K562 (cell line): ENCODE measurements around the gene FAM98C. TPM values are rescaled to one million over a fixed set of nuclear protein-coding genes. Genes with fewer than 3 reads are reported as not detected.

Experiments used
- ATAC-seq: fragments of 200-7000 bp; cut with Tn5 transposase; 3 replicates; pipeline ENCODE4 v1.9.1; 2020; ENCODE audit warnings: moderate library complexity
- BruUV-seq: library from RNA; stranded (reverse); fragments of 400-500 nt; replicated peaks from 2 replicates; lab custom pipeline; 2021; lab: Mats Ljungman, UMichigan
- CTCF ChIA-PET: fragments of 300-600 bp; formaldehyde crosslinking; extraction: SDS; loops from one replicate; lab custom pipeline; 2021; ENCODE audit warnings: low intra/inter-chr PET ratio; lab: Yijun Ruan, JAX
- POLR2A ChIA-PET: fragments of 300-600, 350-650 bp; sonication (Branson Sonifier 250); formaldehyde crosslinking; extraction: SDS; loops from one replicate; lab custom pipeline; 2021; ENCODE audit warnings: antibody characterized with exemption, inconsistent platforms; lab: Yijun Ruan, JAX
- DNase-seq, 4 experiments: peaks; one replicate each; pipeline versions ENCODE4 v3.0.0 to v3.0.0-alpha.2; 2011 to 2018; ENCODE audit warnings: low spot score in 3 of 4, mixed read lengths in 3 of 4; ENCODE audit errors: extremely low read depth in 1 of 4
- FAIRE-seq: peaks from 2 replicates; lab custom pipeline; 2011; peaks lifted over from hg19 to GRCh38; lab: Jason Lieb, UNC
- H2AFZ ChIP-seq: 2 replicates; pipeline ENCODE4 v1.6.0; 2011; ENCODE audit warnings: low read depth, low read length, control low read depth, inconsistent platforms
- H3K27ac ChIP-seq: fragments of 200-600 bp; 3 replicates; pipeline ENCODE4 v1.8.0; 2011; ENCODE audit warnings: low read depth, mild to moderate bottlenecking, control low read depth, inconsistent platforms, low read length, moderate library complexity, mixed read lengths; ENCODE audit errors: extremely low read depth
- H3K27me3 ChIP-seq, 2 experiments: fragments of 300-600 bp in 1 of 2; 2 replicates in 1 of 2; 3 replicates in 1 of 2; pipeline versions ENCODE4 v1.6.0 to v1.8.0; 2011; ENCODE audit warnings: inconsistent platforms in 2 of 2, low read length in 2 of 2, mild to moderate bottlenecking in 1 of 2, mixed read lengths in 1 of 2, moderate library complexity in 1 of 2; ENCODE audit not compliant: control insufficient read depth in 2 of 2, insufficient read depth in 2 of 2
- H3K36me3 ChIP-seq: fragments of 300-600 bp; 3 replicates; pipeline ENCODE4 v1.8.0; 2011; ENCODE audit warnings: mild to moderate bottlenecking, low read length, inconsistent platforms; ENCODE audit not compliant: control insufficient read depth, insufficient read depth
- H3K4me1 ChIP-seq, 2 experiments: fragments of 200-600 bp in 1 of 2; replicated peaks in 1 of 2; 2 replicates in 1 of 2; 3 replicates in 1 of 2; pipeline versions ENCODE4 v1.5.1 to v1.8.0; 2011; ENCODE audit warnings: inconsistent platforms in 2 of 2, low read length in 2 of 2, mild to moderate bottlenecking in 1 of 2, mixed read lengths in 1 of 2, moderate library complexity in 1 of 2; ENCODE audit not compliant: control insufficient read depth in 2 of 2, insufficient read depth in 2 of 2
- H3K4me2 ChIP-seq: 2 replicates; pipeline ENCODE4 v1.6.1; 2011; ENCODE audit warnings: low read length, control low read depth, inconsistent platforms, mixed read lengths; ENCODE audit not compliant: insufficient read depth
- H3K4me3 ChIP-seq: fragments of 200-600 bp; sonication (generic), shearing (Covaris generic); 2 replicates; pipeline ENCODE4 v1.5.1; 2016; ENCODE audit warnings: control low read depth, inconsistent platforms
- H3K79me2 ChIP-seq: fragments of 200-600 bp; 3 replicates; pipeline ENCODE4 v1.8.0; 2011; ENCODE audit warnings: low read length, inconsistent platforms; ENCODE audit not compliant: control insufficient read depth, insufficient read depth
- H3K9ac ChIP-seq, 2 experiments: 2 replicates each; pipeline versions ENCODE4 v1.6.0 to v1.6.1; 2011; ENCODE audit warnings: low read depth in 2 of 2, low read length in 2 of 2, control low read depth in 1 of 2, inconsistent platforms in 1 of 2, mild to moderate bottlenecking in 1 of 2, mixed read lengths in 1 of 2; ENCODE audit not compliant: insufficient read depth in 1 of 2
- H3K9me1 ChIP-seq: one replicate; pipeline ENCODE4 v1.6.0; 2011; ENCODE audit warnings: inconsistent platforms, mild to moderate bottlenecking, low read length, moderate library complexity; ENCODE audit not compliant: control insufficient read depth, insufficient read depth
- H3K9me3 ChIP-seq: replicated peaks from 2 replicates; pipeline ENCODE4 v1.5.1; 2011; ENCODE audit warnings: low read depth, low read length, inconsistent platforms; ENCODE audit not compliant: control insufficient read depth, insufficient read depth
- H4K20me1 ChIP-seq: replicated peaks from 2 replicates; pipeline ENCODE4 v1.6.1; 2011; ENCODE audit warnings: low read length, inconsistent platforms, mixed read lengths; ENCODE audit not compliant: control insufficient read depth, insufficient read depth
- ARID1B ChIP-seq: fragments of 450-650 bp; IDR thresholded peaks from 2 replicates; pipeline ENCODE4 v1.6.1; 2016; ENCODE audit warnings: antibody characterized with exemption, mild to moderate bottlenecking, inconsistent platforms
- BRCA1 ChIP-seq, 2 experiments: fragments of 450-650 bp in 1 of 2; sonication (generic) in 1 of 2; formaldehyde crosslinking in 1 of 2; IDR thresholded peaks; 2 replicates each; pipeline versions ENCODE4 v1.5.0 to v1.6.1; 2017 to 2020; ENCODE audit warnings: mild to moderate bottlenecking in 1 of 2, missing genetic modification reagents in 1 of 2
- CEBPG ChIP-seq, 3 experiments: fragments of 200-800 bp in 1 of 3; sonication (Bioruptor generic) in 1 of 3; sonication (generic) in 1 of 3; formaldehyde crosslinking in 1 of 3; IDR thresholded peaks in 2 of 3; conservative IDR thresholded peaks in 1 of 3; 2 replicates each; pipeline versions ENCODE4 v1.6.1 to v1.8.0; 2016 to 2022; ENCODE audit warnings: missing compliant biosample characterization in 2 of 3, missing genetic modification characterization in 2 of 3, mild to moderate bottlenecking in 1 of 3, missing genetic modification reagents in 1 of 3
- HOMEZ ChIP-seq: fragments of 250-450 bp; sonication (Bioruptor Pico); IDR thresholded peaks from 2 replicates; pipeline ENCODE4 v1.4.0; 2020; ENCODE audit warnings: mild to moderate bottlenecking, moderate library complexity
- MTA1 ChIP-seq: fragments of 450-650 bp; IDR thresholded peaks from 2 replicates; pipeline ENCODE4 v1.6.1; 2017; ENCODE audit warnings: borderline replicate concordance
- MYC ChIP-seq, 2 experiments: fragments of 250-450 bp in 1 of 2; sonication (Bioruptor Pico) in 1 of 2; IDR thresholded peaks; 2 replicates each; pipeline versions ENCODE4 v1.5.1 to v1.6.1; 2012 to 2021; ENCODE audit warnings: low read depth in 2 of 2, borderline replicate concordance in 1 of 2, improper control_type of control experiment in 1 of 2, low read length in 1 of 2, mild to moderate bottlenecking in 1 of 2, moderate library complexity in 1 of 2
- NR4A1 ChIP-seq, 2 experiments: fragments of 250-450 bp in 1 of 2; fragments of 450-650 bp in 1 of 2; sonication (Bioruptor Pico) in 1 of 2; IDR thresholded peaks; 2 replicates each; pipeline versions ENCODE4 v1.4.0 to v1.6.1; 2016 to 2020; ENCODE audit warnings: mild to moderate bottlenecking in 2 of 2, missing compliant biosample characterization in 1 of 2, missing genetic modification characterization in 1 of 2, moderate library complexity in 1 of 2
- PHB ChIP-seq: fragments of 250-450 bp; sonication (Bioruptor Pico); IDR thresholded peaks from 2 replicates; pipeline ENCODE4 v1.5.0; 2021
- PHB2 ChIP-seq: fragments of 450-650 bp; IDR thresholded peaks from 2 replicates; pipeline ENCODE4 v1.6.1; 2017; ENCODE audit warnings: low read depth
- POLR2A ChIP-seq: fragments of 450-650 bp; conservative IDR thresholded peaks from 2 replicates; pipeline ENCODE4 v1.6.1; 2016
- ZBTB9 ChIP-seq: fragments of 450-650 bp; formaldehyde crosslinking; IDR thresholded peaks from 2 replicates; pipeline ENCODE4 v1.4.0; 2020; ENCODE audit warnings: mild to moderate bottlenecking, moderate library complexity
- ZNF3 ChIP-seq: fragments of 250-450 bp; sonication (Bioruptor Pico); IDR thresholded peaks from 2 replicates; pipeline ENCODE4 v1.5.0; 2021; ENCODE audit warnings: mild to moderate bottlenecking, moderate library complexity
- ZNF778 ChIP-seq: fragments of 450-650 bp; formaldehyde crosslinking; IDR thresholded peaks from 2 replicates; pipeline ENCODE4 v1.4.0; 2020; ENCODE audit warnings: mild to moderate bottlenecking, moderate library complexity
- ZNF830 ChIP-seq: fragments of 250-450 bp; sonication (Bioruptor Pico); IDR thresholded peaks from 2 replicates; pipeline ENCODE4 v1.5.0; 2021; ENCODE audit warnings: mild to moderate bottlenecking
- whole genome bisulfite sequencing: fragments of 100-300 bp; shearing (Covaris generic); methylation state at CpG from one replicate; pipeline ENCODE4 v1.1.6; 2016; ENCODE audit warnings: low coverage, mixed read lengths; ENCODE audit not compliant: insufficient coverage; ENCODE audit errors: missing lambda C conversion rate; 5-methylcytosine and 5-hydroxymethylcytosine counted together
- in situ Hi-C: fragments of 300-500 bp; cut with MboI; formaldehyde crosslinking; loops from 4 replicates; pipeline ENCODE4 v1.15.0; 2018; ENCODE audit warnings: inconsistent platforms, mixed read lengths
- intact Hi-C: fragments of 100-400 bp; cut with micrococcal nuclease; formaldehyde crosslinking; loops from 2 replicates; pipeline ENCODE4 v1.14.2; 2022
- polyA plus RNA-seq, 8 experiments: library from polyadenylated mRNA; depleted of rRNA in 4 of 8; stranded (reverse) in 5 of 8; unstranded in 3 of 8; fragments of >200 nt; fragmentation: Nextera tagmentation in 2 of 8; fragmentation: Illumina TruSeq in 1 of 8; extraction: Ambion mirVana in 2 of 8; extraction: Trizol in 1 of 8; gene quantifications; 2 replicates each; pipeline versions ENCODE4 v1.2.1 to v1.2.3, GENCODE V29; 2011 to 2014; ENCODE audit warnings: inconsistent platforms in 1 of 8, missing spikeins in 1 of 8
- total RNA-seq, 7 experiments: library from RNA; depleted of rRNA in 6 of 7; stranded (reverse); fragments of >200 nt in 6 of 7; fragmentation: Illumina TruSeq in 2 of 7; extraction: Trizol in 2 of 7; gene quantifications; 2 replicates each; pipeline versions ENCODE4 v1.2.1 to v1.2.3, GENCODE V29; 2011 to 2021; ENCODE audit warnings: low replicate concordance in 1 of 7

The FAM98C gene
- total and polyA plus RNA-seq, 9 of the 15 experiments (the other 6 are each of a cell fraction or from before 2014, with no cell fraction given) = 1.7 to 43.8 (median 13.7) TPM

- ChIA-PET CTCF (no interaction called here), POLR2A (interaction anchor here (1.0 to 1.3 kb wide), 3 partner anchors 16 to 128 kb away, joined by 3 to 4 read pairs (median 4); partner anchors contain the start of gene PSMD8)
- intact Hi-C loops = loop anchor here (5.0 kb wide), 1 partner anchor 98 kb away; no protein-coding TSS in a partner anchor
- no peak overlapping the region for H3K4me2 ChIP-seq
- no peak overlapping the region for H3K9ac ChIP-seq
- BruUV-seq = no TSS peak
- peaks cover 3% of the 10 kb centered on the region; the same call in 2 of the 3 replicates for H3K79me2 ChIP-seq
- peaks cover 25 to 48% of the 10 kb centered on the region in 2 experiments; a peak in 4 of 5 replicates for H3K4me1 ChIP-seq
- H3K27me3 ChIP-seq = no peaks in the 10 kb centered on the region
- H2AFZ ChIP-seq = no peak overlapping the region
- no peak for DNase-seq
- no peak overlapping the region for H3K27ac ChIP-seq
- FAIRE-seq = no peak
- peaks cover 5% of the 10 kb centered on the region for H3K9me1 ChIP-seq
- WGBS = 70% methylated on average over 7 of the region's 7 CpGs
- no peak overlapping the region for H3K4me3 ChIP-seq
- H3K9me3 ChIP-seq = no peaks in the 10 kb centered on the region
- no peaks in the 10 kb centered on the region for H4K20me1 ChIP-seq
- ATAC-seq = no peak
- in situ Hi-C loops = no loop called here
- peaks cover 26% of the 10 kb centered on the region; the same call in 2 of the 3 replicates for H3K36me3 ChIP-seq
- TF ChIP-seq MTA1 = no peak
- TF ChIP-seq ZNF3 (CRISPR knock-in tag) = no peak
- TF ChIP-seq POLR2A = peak; percentile 51; the same call in 1 of the 2 replicates
- peak; percentile 53; the same call in 1 of the 2 replicates for TF ChIP-seq CEBPG (CRISPR knock-in tag; IDR thresholded peaks at IDR 0.05)
- TF ChIP-seq CEBPG (tag; conservative IDR thresholded peaks at IDR 0.05 in 1 of 2, IDR thresholded peaks at IDR 0.05 in 1 of 2) = peak in 1 of 2 experiments; percentile 18; a peak in 1 of 4 replicates
- TF ChIP-seq ZBTB9 (CRISPR knock-in tag) = no peak
- TF ChIP-seq BRCA1 (IDR thresholded peaks at IDR 0.05) = no peak
- no peak for TF ChIP-seq BRCA1 (CRISPR knock-in tag; IDR thresholded peaks at IDR 0.05)
- no peak for TF ChIP-seq NR4A1 (CRISPR knock-in tag; IDR thresholded peaks at IDR 0.05)
- no peak for TF ChIP-seq NR4A1 (tag; IDR thresholded peaks at IDR 0.05)
- no peak for TF ChIP-seq ZNF830 (CRISPR knock-in tag)
- TF ChIP-seq ARID1B = no peak
- TF ChIP-seq MYC (IDR thresholded peaks at IDR 0.05; ENCODE audit: low read depth, low read length) = no peak
- TF ChIP-seq MYC (CRISPR knock-in tag; IDR thresholded peaks at IDR 0.05; ENCODE audit: borderline replicate concordance, low read depth) = no peak
- TF ChIP-seq PHB (CRISPR knock-in tag) = no peak
- TF ChIP-seq PHB2 = no peak
- no peak for TF ChIP-seq ZNF778 (CRISPR knock-in tag)
- no peak for TF ChIP-seq HOMEZ (CRISPR knock-in tag)
These were observed 6.8 kb downstream of the FAM98C start for GRCh38 chr19:38409631-38410133.
